Ishikawa (cell line): Measurements from ENCODE around the gene ARCN1.

Experiments
- MAX ChIP-seq: IDR thresholded peaks from 2 replicates; pipeline ENCODE4 v1.6.1; 2012
- REST ChIP-seq: IDR thresholded peaks from 2 replicates; pipeline ENCODE4 v1.6.1; 2012; ENCODE audit warnings: low read depth, mild to moderate bottlenecking

DNA sequence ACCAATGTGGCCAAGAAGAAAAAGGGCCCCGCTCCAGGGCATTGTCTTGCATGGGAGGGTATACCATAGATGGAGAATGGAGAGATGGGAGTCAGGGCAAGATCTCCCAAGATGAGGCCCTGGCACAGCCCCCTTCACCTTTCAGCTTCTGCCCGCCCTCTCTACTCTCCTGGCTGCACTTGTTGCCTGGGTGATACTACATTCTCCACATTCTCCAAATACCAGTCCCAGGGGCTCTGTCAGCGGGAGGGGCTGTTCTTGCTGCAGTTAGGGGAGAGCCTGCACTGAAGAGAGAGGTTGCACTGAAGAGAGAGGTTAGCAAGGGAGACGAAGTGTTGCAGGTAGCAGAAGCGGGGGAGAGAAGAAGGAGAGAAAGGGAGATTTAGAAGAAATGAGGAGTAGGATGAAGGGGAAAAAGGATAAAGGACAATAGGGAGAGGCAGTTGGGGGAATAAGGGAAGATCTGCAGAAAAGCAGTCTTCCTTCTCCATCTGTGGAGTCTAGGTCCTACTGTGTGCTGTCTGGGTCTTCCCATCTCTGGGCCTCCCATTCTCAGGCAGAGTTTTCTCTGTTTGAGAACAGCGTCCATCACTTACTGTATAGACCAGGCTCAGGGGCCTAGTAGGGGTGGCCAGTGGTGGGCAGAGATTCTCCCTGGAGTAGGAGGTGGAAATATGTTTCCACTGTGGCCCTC is 43.2 kb downstream of the ARCN1 start:
- TF ChIP-seq REST = no peak
- TF ChIP-seq MAX = no peak
